PC-9 (cell line): ENCODE data around the gene MCCC2.

ENCODE experiments used
- EZH2 ChIP-seq: fragments of 200-600 bp; sonication (generic); IDR thresholded peaks from 2 replicates; pipeline ENCODE4 v1.8.0; 2017; ENCODE audit warnings: antibody characterized with exemption, low read depth
- TF ChIP-seq, protein P1 (sequence below): fragments of 200-600 bp; sonication (generic); conservative IDR thresholded peaks from 2 replicates; pipeline ENCODE4 v1.6.1; 2017; ENCODE audit warnings: mixed run types, antibody characterized with exemption, mild to moderate bottlenecking, moderate library complexity

DNA sequence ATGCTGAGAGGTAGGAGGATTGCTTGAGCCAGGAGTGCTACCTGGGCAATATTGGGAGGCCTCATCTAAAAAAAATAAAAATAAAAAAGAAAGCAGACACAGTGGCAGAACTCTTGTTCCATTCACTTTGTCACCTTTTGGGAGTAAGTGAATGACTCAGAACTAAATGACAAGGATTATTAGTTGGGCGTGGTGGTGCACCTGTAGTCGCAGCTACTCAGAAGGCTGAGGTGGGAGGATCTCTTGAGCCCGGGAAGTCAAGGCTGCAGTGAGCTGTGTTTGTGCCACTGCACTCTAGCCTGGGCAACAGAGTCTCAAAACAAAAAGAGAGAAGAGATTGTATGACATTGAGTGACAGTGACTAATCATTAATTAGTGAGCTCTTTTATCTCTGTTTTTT, 34.1 kb downstream of the MCCC2 start:
- TF ChIP-seq, protein P1, sequence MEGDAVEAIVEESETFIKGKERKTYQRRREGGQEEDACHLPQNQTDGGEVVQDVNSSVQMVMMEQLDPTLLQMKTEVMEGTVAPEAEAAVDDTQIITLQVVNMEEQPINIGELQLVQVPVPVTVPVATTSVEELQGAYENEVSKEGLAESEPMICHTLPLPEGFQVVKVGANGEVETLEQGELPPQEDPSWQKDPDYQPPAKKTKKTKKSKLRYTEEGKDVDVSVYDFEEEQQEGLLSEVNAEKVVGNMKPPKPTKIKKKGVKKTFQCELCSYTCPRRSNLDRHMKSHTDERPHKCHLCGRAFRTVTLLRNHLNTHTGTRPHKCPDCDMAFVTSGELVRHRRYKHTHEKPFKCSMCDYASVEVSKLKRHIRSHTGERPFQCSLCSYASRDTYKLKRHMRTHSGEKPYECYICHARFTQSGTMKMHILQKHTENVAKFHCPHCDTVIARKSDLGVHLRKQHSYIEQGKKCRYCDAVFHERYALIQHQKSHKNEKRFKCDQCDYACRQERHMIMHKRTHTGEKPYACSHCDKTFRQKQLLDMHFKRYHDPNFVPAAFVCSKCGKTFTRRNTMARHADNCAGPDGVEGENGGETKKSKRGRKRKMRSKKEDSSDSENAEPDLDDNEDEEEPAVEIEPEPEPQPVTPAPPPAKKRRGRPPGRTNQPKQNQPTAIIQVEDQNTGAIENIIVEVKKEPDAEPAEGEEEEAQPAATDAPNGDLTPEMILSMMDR, result no peak
- TF ChIP-seq EZH2, result no peak
